Glutamatergic neuron (in vitro differentiated cells): ENCODE data around the gene VAMP8. TPM values are rescaled to one million over a fixed set of nuclear protein-coding genes. Genes with fewer than 3 reads are reported as not detected.

ENCODE experiments used
- DNase-seq: peaks from one replicate; pipeline ENCODE4 v3.0.0; 2022
- H3K27ac Mint-ChIP-seq: one replicate; pipeline ENCODE4 v1.8.0; 2020; ENCODE audit warnings: mild to moderate bottlenecking, mixed read lengths, inconsistent platforms; ENCODE audit not compliant: unreplicated experiment
- H3K27me3 Mint-ChIP-seq: one replicate; pipeline ENCODE4 v1.8.0; 2020; ENCODE audit warnings: mild to moderate bottlenecking, moderate library complexity, mixed read lengths, inconsistent platforms; ENCODE audit not compliant: unreplicated experiment
- H3K36me3 Mint-ChIP-seq: one replicate; pipeline ENCODE4 v1.8.0; 2020; ENCODE audit warnings: mild to moderate bottlenecking, mixed read lengths, inconsistent platforms; ENCODE audit not compliant: unreplicated experiment
- H3K4me1 Mint-ChIP-seq: one replicate; pipeline ENCODE4 v1.8.0; 2020; ENCODE audit warnings: mild to moderate bottlenecking, low read depth, mixed read lengths, inconsistent platforms; ENCODE audit not compliant: unreplicated experiment
- H3K4me3 Mint-ChIP-seq: one replicate; pipeline ENCODE4 v1.8.0; 2020; ENCODE audit warnings: mild to moderate bottlenecking, mixed read lengths, inconsistent platforms; ENCODE audit not compliant: unreplicated experiment
- H3K9me3 Mint-ChIP-seq: one replicate; pipeline ENCODE4 v1.8.0; 2020; ENCODE audit warnings: mild to moderate bottlenecking, moderate library complexity, mixed read lengths, inconsistent platforms; ENCODE audit not compliant: unreplicated experiment
- total RNA-seq: library from RNA; stranded (reverse); fragmentation: NEBNext Ultra II Directional; extraction: Animal tissue kit (Norgen Biotek cat#: 25700); gene quantifications from one replicate; pipeline ENCODE4 v1.2.1, GENCODE V29; 2021; ENCODE audit not compliant: unreplicated experiment
- TF ChIP-seq, protein P1 (sequence below): fragments of 200-600 bp; sonication (generic); IDR thresholded peaks from one replicate; pipeline ENCODE4 v1.5.0; 2021; ENCODE audit not compliant: partially characterized antibody, unreplicated experiment

The VAMP8 gene
- total RNA-seq, 1 donor from 2014 or later, result 0.78 TPM

DNA sequence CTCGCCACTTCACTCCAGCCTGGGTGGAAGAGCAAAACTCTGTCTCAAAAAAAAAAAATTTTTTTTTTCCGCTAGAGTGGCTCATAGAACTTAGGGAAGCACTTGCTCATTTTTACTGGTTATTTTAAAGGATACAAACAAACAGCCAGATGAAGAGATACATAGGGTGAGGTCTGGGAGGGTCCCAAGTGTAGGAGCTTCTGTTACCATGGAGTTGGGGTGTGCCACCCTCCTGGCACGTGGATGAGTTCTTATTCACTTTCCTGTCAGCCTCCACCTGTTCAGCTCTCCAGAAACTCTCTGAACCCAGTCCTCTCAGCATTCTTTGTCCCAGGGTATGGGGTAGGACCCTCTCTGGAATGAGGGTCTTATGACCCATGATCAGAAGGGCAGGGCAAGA lies 43.3 kb upstream of the VAMP8 start:
- no peak overlapping the region for H3K4me3 Mint-ChIP-seq
- peaks cover 6% of the 10 kb centered on the region for H3K27me3 Mint-ChIP-seq
- no peak overlapping the region for H3K27ac Mint-ChIP-seq
- H3K9me3 Mint-ChIP-seq, result peaks cover 13% of the 10 kb centered on the region
- H3K4me1 Mint-ChIP-seq, result peaks cover 12% of the 10 kb centered on the region
- H3K36me3 Mint-ChIP-seq, result no peaks in the 10 kb centered on the region
- TF ChIP-seq, protein P1, sequence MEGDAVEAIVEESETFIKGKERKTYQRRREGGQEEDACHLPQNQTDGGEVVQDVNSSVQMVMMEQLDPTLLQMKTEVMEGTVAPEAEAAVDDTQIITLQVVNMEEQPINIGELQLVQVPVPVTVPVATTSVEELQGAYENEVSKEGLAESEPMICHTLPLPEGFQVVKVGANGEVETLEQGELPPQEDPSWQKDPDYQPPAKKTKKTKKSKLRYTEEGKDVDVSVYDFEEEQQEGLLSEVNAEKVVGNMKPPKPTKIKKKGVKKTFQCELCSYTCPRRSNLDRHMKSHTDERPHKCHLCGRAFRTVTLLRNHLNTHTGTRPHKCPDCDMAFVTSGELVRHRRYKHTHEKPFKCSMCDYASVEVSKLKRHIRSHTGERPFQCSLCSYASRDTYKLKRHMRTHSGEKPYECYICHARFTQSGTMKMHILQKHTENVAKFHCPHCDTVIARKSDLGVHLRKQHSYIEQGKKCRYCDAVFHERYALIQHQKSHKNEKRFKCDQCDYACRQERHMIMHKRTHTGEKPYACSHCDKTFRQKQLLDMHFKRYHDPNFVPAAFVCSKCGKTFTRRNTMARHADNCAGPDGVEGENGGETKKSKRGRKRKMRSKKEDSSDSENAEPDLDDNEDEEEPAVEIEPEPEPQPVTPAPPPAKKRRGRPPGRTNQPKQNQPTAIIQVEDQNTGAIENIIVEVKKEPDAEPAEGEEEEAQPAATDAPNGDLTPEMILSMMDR, result no peak
- DNase-seq, result no peak

DNA sequence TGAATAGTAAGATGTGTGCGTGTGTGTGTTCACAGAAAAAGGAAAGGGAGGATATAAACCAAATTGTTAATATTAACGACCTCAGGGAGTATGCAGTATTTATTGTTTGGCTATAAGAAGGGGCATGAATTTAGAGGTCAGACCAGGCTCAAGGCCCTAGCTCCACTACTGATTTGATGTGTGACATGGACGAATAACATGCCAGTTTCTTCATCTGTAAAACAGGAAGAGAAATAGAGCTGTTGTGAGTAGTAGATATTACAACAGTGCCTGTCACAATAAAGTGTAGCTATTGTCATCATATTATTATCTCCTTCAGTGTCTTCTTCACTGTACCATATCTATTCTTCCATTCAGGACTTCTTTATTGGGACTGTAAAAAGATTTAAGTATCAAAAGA lies 42.5 kb upstream of the VAMP8 start:
- Mint-ChIP-seq H3K9me3 (peaks cover 14% of the 10 kb centered on the region), H3K4me3 (no peak overlapping the region), H3K27ac (no peak overlapping the region), H3K4me1 (peaks cover 12% of the 10 kb centered on the region), H3K36me3 (no peaks in the 10 kb centered on the region), H3K27me3 (peaks cover 7% of the 10 kb centered on the region)
- DNase-seq, result no peak
- TF ChIP-seq, protein P1, result no peak

DNA sequence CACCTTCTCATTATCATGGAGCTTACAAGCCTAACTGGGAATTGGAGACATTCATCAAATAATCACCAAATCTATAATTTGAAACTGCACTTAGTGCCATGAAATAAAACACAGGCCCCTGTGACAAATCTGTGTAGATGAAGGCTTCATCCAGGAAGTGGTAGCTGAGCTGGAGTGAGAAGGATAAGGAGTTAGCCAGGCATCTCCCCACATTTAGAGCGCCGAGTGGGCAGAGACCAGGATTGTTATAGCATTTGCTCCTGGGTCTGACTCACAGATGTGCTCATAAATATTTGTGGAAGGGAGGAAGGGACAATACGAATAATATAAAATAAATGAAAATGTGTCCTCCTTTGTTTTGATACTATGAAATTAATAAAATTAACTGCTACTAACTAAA lies 40.9 kb upstream of the VAMP8 start:
- Mint-ChIP-seq H3K27me3 (peaks cover 12% of the 10 kb centered on the region), H3K27ac (peak overlapping the region; percentile 100), H3K9me3 (peaks cover 14% of the 10 kb centered on the region), H3K4me1 (peaks cover 17% of the 10 kb centered on the region), H3K4me3 (peak overlapping the region; percentile 89), H3K36me3 (no peaks in the 10 kb centered on the region)
- no peak for DNase-seq
- TF ChIP-seq, protein P1, result no peak

DNA sequence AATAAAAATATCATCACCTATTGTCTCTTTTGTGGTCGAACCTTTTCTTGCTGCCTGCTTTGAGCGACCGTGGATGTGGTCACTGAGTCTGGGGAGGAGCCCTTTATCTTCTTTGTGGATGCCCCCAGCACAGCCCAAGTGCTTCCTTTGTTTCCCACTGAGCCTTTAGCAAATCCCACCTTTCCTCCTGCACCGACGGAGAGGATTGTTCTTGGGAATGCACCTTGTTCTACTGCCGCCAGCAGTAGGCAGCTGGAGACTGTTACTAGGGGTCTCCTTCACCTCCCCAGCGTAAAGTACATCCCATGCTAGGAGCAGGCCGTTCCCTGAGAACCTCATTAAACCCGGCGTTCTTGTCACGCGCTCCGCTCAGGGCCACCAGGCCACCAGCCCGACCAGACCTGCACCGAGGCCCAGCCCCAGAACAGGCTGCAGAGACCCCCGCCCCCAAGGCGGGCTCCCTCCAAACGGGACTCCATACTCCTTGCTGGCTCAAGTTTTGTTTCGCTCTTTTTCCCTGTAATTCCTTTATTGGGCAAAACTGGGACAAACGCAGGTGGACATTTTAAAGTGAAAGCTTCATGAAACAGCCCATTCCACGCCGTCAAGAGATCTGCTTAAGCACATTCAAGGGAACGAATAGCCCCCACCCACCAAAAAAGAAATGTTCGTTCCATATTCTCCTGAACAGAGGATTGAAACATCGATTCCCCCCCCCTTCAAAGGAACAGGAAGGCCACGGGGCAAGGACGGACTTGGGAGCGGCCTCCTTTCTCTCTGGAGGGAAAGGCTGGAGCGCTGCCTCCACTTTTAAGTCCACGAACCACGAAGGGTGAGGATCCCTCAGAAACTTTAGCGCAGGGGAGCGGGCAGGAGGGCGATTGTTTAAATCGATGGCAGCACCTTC lies 39.5 kb upstream of the VAMP8 start:
- peak; percentile 71 for DNase-seq
- no peaks in the 10 kb centered on the region for H3K36me3 Mint-ChIP-seq
- H3K27me3 Mint-ChIP-seq, result peaks cover 12% of the 10 kb centered on the region
- peak overlapping the region; percentile 100 for H3K27ac Mint-ChIP-seq
- TF ChIP-seq, protein P1, result no peak
- peaks cover 27% of the 10 kb centered on the region for H3K4me1 Mint-ChIP-seq
- H3K4me3 Mint-ChIP-seq, result peak overlapping the region; percentile 89
- peaks cover 16% of the 10 kb centered on the region for H3K9me3 Mint-ChIP-seq
